ENCODE measurements around the gene CTSF. TPM values are rescaled to one million over a fixed set of nuclear protein-coding genes. Genes with fewer than 3 reads are reported as not detected.

Gene CTSF
- total RNA-seq, 4 donors from 2014 or later = 55.9 to 196 (median 121) TPM

DNA sequence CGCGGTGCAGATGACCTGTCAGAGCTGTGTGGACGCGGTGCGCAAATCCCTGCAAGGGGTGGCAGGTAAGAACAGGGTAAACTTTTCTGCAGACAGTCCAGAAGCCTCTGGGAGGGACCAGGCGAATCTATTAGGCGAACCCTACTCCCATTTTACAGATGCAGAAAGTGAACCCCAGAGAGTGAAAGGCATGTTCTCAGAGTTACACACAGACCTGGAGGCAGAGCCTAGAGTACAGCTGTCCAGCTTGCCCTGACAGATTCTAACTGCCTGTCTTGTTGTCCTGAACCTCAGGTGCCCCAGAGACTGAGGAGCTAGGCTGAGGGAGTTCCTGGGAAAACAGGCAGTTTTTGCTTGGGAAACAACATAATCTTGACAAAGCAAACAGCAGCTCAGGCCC is 25.2 kb upstream of the CTSF start:
- no peak for TF ChIP-seq CTCF (IDR thresholded peaks at IDR 0.05; ENCODE audit: low read depth)

DNA sequence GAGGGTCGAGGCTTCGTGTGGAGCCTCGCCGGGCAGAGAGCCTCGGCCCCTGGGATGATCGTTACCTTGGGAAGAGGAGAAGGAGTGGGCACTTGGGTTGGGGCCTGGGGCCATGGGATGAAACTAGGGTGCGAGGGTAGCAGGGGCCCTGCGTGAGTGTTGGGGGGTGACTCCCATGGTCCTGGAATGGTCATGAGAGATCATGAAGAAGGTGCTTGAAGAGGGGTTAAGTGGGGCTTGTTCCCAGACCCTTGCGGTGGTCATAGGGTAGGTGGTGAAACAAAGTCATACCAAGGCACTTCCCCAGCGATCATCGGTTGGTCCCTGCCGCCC is 24.9 kb upstream of the CTSF start:
- no peak for TF ChIP-seq CTCF (IDR thresholded peaks at IDR 0.05; ENCODE audit: low read depth)

DNA sequence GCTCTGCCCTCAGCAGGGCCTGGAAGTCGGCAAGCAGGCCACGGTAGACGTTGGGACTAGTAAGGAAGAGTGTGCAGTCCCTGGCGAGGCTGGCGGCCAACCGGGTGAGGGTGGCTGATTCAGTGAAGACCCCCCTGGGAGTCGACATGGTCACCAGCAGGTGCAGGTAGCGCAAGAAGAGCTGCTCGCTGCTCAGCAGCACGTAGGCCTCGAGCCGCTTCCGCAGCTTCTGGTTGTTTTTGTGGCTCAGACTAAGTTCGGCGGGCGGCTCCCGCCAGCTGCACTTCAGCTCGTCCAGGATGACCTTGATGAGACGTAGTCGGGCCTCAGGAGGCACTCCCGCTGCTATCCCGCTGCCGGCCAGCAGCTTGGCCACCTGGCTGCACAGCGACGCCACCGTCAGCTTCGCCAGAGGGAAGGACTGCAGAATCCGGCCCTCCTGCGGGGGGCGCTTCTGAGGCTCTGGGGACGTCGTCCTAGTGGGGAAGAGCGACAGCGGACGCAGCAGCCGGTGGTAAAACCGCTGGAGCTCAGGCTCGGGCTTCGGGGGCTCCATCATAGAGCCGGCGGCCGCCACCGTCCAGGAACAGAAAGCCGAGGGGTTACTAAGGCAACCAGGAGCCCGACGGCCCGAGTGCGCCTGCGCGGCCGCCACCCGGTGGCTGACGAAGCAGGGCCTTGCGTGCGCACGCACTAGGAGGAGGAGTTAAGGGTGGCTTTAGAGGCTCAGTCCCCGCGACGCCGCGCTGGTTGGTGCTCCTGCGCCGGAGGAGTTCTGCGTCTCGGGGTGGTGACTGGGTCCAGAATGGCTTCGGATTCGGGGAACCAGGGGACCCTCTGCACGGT is 24.3 kb upstream of the CTSF start, which contains the start of the genes CCDC87 and CCS:
CCDC87 (minus strand) TSS at position 607 of the 846 bp plus-strand sequence; CDS start at position 559, 48 bp downstream.
CCS (plus strand) TSS at position 729 of the 846 bp plus-strand sequence; CDS start at position 806, 77 bp downstream.
- no peak for TF ChIP-seq CTCF (IDR thresholded peaks at IDR 0.05; ENCODE audit: low read depth)

DNA sequence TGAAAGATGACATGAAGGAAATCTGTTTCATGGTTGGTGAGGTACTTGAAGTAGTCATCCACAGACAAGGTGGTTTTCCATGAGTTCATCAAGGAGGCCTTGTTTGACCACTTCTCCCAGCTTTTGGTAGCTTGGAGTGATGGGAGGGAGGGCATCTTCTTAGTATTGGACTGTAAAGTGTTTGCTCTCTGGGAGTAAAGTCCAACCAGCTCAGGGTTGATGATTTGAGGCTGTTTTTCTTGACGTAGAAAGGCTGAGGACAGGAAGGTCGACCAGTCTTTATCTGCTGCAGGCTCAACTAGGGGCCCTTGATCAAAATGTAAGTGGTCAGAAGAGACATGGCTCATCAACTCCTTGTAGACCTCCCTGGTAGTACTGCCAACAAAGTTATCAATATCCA is 22.8 kb upstream of the CTSF start:
- TF ChIP-seq CTCF (IDR thresholded peaks at IDR 0.05; ENCODE audit: low read depth) = no peak

DNA sequence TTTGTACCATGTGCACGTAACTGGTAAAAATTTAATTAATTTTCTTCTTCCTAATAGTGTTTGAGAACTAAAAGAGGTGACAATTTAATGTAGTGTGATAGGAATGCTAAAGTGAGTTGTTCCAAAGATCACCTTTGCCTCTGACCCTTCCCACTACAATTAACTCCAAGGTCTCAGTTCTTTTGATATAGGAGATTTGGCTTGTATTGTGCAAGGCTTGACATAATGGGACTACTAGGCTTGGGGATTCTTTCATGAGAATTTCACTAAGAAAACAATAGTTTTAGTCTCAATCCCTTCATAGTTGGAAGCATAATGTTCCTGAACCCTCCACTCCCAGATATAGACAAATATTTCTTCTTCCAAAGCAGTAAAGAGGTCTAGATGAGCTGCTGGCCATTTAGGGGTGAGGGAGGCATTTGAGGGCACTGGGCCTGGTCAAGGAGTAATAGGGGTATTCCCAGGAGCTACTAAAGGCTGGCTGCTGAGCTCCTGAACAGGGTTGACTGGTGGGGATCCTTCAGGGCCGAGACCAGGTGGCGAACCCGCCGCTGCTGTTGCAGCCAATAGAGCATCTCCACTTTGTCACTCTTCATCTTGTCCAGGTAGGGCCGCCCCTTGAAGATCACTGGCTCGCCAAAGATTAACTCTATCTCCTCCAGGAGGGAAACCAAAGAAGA is 21.7 kb upstream of the CTSF start:
- no peak for TF ChIP-seq CTCF (IDR thresholded peaks at IDR 0.05; ENCODE audit: low read depth)

GRCh38 chr11:66586136-66586535 is 17.7 kb upstream of the CTSF start:
- no peak for TF ChIP-seq CTCF (IDR thresholded peaks at IDR 0.05; ENCODE audit: low read depth)

- no peak for TF ChIP-seq CTCF (IDR thresholded peaks at IDR 0.05; ENCODE audit: low read depth)
These were observed 12.9 kb upstream of the CTSF start for GRCh38 chr11:66581261-66581660.
